Keratinocyte (primary cell): Measurements from ENCODE around the gene GJC1.

Source experiments
- EZH2 ChIP-seq: IDR thresholded peaks from one replicate; pipeline ENCODE4 v1.6.1; 2012; ENCODE audit warnings: inconsistent platforms, mild to moderate bottlenecking, low read length, moderate library complexity
- TF ChIP-seq, protein P1 (sequence below), 3 experiments: IDR thresholded peaks in 1 of 3; conservative IDR thresholded peaks in 1 of 3; optimal IDR thresholded peaks in 1 of 3; 2 replicates in 2 of 3; 3 replicates in 1 of 3; pipeline versions ENCODE3 to v1.5.1; 2011; ENCODE audit warnings: low read length in 3 of 3, mild to moderate bottlenecking in 3 of 3, moderate library complexity in 2 of 3, control low read depth in 1 of 3, inconsistent platforms in 1 of 3; ENCODE audit not compliant: insufficient read depth in 2 of 3; ENCODE audit errors: extremely low read depth in 1 of 3

DNA sequence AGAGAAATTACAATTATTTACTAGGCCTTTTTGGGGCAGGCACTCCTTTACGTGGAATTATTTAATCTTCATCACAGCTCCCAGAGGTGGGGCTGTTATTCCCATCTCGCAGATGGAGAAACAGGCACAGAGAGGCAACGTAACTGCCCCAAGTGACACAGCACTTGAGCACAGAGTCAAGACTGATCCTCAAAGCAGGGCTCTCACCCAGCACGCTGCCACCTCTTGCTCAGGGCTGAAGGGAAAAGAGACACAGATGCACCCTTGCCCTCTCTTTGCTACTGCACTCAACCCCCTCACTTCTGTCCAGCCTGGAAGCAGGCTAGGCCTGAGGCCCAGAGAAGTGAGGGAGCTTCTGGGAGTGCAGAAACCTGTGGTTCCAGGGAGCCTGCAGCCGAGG is 66.9 kb downstream of the GJC1 start:
- TF ChIP-seq, protein P1, sequence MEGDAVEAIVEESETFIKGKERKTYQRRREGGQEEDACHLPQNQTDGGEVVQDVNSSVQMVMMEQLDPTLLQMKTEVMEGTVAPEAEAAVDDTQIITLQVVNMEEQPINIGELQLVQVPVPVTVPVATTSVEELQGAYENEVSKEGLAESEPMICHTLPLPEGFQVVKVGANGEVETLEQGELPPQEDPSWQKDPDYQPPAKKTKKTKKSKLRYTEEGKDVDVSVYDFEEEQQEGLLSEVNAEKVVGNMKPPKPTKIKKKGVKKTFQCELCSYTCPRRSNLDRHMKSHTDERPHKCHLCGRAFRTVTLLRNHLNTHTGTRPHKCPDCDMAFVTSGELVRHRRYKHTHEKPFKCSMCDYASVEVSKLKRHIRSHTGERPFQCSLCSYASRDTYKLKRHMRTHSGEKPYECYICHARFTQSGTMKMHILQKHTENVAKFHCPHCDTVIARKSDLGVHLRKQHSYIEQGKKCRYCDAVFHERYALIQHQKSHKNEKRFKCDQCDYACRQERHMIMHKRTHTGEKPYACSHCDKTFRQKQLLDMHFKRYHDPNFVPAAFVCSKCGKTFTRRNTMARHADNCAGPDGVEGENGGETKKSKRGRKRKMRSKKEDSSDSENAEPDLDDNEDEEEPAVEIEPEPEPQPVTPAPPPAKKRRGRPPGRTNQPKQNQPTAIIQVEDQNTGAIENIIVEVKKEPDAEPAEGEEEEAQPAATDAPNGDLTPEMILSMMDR (optimal IDR thresholded peaks at IDR 0.05 in 1 of 3, IDR thresholded peaks at IDR 0.05 in 1 of 3, conservative IDR thresholded peaks at IDR 0.05 in 1 of 3; ENCODE audit: extremely low read depth in 1 of 3, insufficient read depth in 2 of 3, low read length in 3 of 3), result no peak
- TF ChIP-seq EZH2, result no peak
